HepG2 (cell line): ENCODE data around the gene PAX7. TPM values are rescaled to one million over a fixed set of nuclear protein-coding genes. Genes with fewer than 3 reads are reported as not detected.

Experiments used
- ATAC-seq: fragments of 200-7000 bp; cut with Tn5 transposase; 3 replicates; pipeline ENCODE4 v1.9.1; 2020; ENCODE audit warnings: mild to moderate bottlenecking, moderate library complexity
- BruUV-seq: library from RNA; stranded (reverse); fragments of 400-500 nt; replicated peaks from 2 replicates; lab custom pipeline; 2021; lab: Mats Ljungman, UMichigan
- CTCF ChIA-PET: fragments of 300-600 bp; formaldehyde crosslinking; extraction: SDS; loops from one replicate; lab custom pipeline; 2021; ENCODE audit warnings: low total read pairs, inconsistent platforms, low intra/inter-chr PET ratio; lab: Yijun Ruan, JAX
- POLR2A ChIA-PET: fragments of 350-600 bp; sonication (Branson Sonifier 250); formaldehyde crosslinking; loops from one replicate; lab custom pipeline; 2020; ENCODE audit warnings: antibody characterized with exemption, inconsistent platforms; lab: Yijun Ruan, JAX
- DNase-seq: peaks from one replicate; pipeline ENCODE4 v3.0.0-alpha.2; 2015; ENCODE audit warnings: low spot score
- FAIRE-seq: peaks from 3 replicates; lab custom pipeline; 2011; peaks lifted over from hg19 to GRCh38; lab: Jason Lieb, UNC
- H2AFZ ChIP-seq: one replicate; pipeline ENCODE4 v1.6.1; 2011; ENCODE audit warnings: low read length, inconsistent platforms
- H3K27ac ChIP-seq: fragments of 300-600 bp; 3 replicates; pipeline ENCODE4 v1.8.0; 2011; ENCODE audit warnings: mixed run types, mild to moderate bottlenecking, mixed read lengths, low read length, inconsistent platforms; ENCODE audit not compliant: insufficient read depth; ENCODE audit errors: extremely low read length
- H3K27me3 ChIP-seq, 2 experiments: fragments of 200-600 bp in 1 of 2; 2 replicates in 1 of 2; 3 replicates in 1 of 2; pipeline versions ENCODE4 v1.6.0 to v1.8.0; 2011; ENCODE audit warnings: low read length in 2 of 2, mild to moderate bottlenecking in 2 of 2, moderate library complexity in 2 of 2, inconsistent platforms in 1 of 2; ENCODE audit not compliant: insufficient read depth in 2 of 2, control insufficient read depth in 1 of 2
- H3K36me3 ChIP-seq, 2 experiments: fragments of 200-600 bp in 1 of 2; replicated peaks in 1 of 2; 2 replicates in 1 of 2; 3 replicates in 1 of 2; pipeline versions ENCODE4 v1.5.1 to v1.8.0; 2011; ENCODE audit warnings: low read length in 2 of 2, inconsistent platforms in 1 of 2; ENCODE audit not compliant: insufficient read depth in 2 of 2, control insufficient read depth in 1 of 2
- H3K4me1 ChIP-seq: 2 replicates; pipeline ENCODE4 v1.5.1; 2012; ENCODE audit warnings: low read length, inconsistent platforms; ENCODE audit not compliant: insufficient read depth
- H3K4me2 ChIP-seq: 2 replicates; pipeline ENCODE4 v1.6.0; 2011; ENCODE audit warnings: low read depth, low read length, inconsistent platforms
- H3K4me3 ChIP-seq, 3 experiments: fragments of 200-600 bp in 1 of 3; sonication (generic), shearing (Covaris generic) in 1 of 3; replicated peaks in 1 of 3; 2 replicates each; pipeline ENCODE4 v1.5.1; 2011 to 2016; ENCODE audit warnings: low read length in 3 of 3, inconsistent platforms in 2 of 3, low read depth in 2 of 3, mild to moderate bottlenecking in 2 of 3, control low read depth in 1 of 3, mixed read lengths in 1 of 3; ENCODE audit not compliant: insufficient read depth in 1 of 3
- H3K79me2 ChIP-seq: one replicate; pipeline ENCODE4 v1.6.1; 2011; ENCODE audit warnings: low read length, inconsistent platforms; ENCODE audit not compliant: insufficient read depth
- H3K9ac ChIP-seq: 2 replicates; pipeline ENCODE4 v1.6.0; 2011; ENCODE audit warnings: mild to moderate bottlenecking, low read depth, low read length, inconsistent platforms; ENCODE audit not compliant: insufficient read depth
- H3K9me3 ChIP-seq: 2 replicates; pipeline ENCODE4 v1.5.1; 2012; ENCODE audit warnings: mild to moderate bottlenecking, low read length
- H4K20me1 ChIP-seq: 2 replicates; pipeline ENCODE4 v1.6.0; 2011; ENCODE audit warnings: inconsistent platforms, mild to moderate bottlenecking, low read length, moderate library complexity; ENCODE audit not compliant: insufficient read depth
- CREM ChIP-seq, 2 experiments: sonication (generic) in 1 of 2; formaldehyde crosslinking in 1 of 2; IDR thresholded peaks; 2 replicates each; pipeline versions ENCODE4 v1.4.0 to v1.6.1; 2016 to 2020; ENCODE audit warnings: antibody characterized with exemption in 1 of 2, mild to moderate bottlenecking in 1 of 2, missing genetic modification reagents in 1 of 2
- WGBS: methylation state at CpG from one replicate; pipeline ENCODE4 v1.1.6; 2017; ENCODE audit warnings: low lambda C conversion rate; 5-methylcytosine and 5-hydroxymethylcytosine counted together
- in situ Hi-C: cut with HindIII; loops from 2 replicates; pipeline ENCODE4 v1.10.0; 2017; ENCODE audit warnings: low pct_unique_long_range_greater_than_20kb; ENCODE audit not compliant: extremely low pct_ligation_motif_present
- intact Hi-C: fragments of 100-400 bp; cut with micrococcal nuclease; formaldehyde crosslinking; loops from one replicate; pipeline ENCODE4 v1.10.0; 2022; ENCODE audit not compliant: unreplicated experiment
- polyA plus RNA-seq, 8 experiments: library from polyadenylated mRNA; depleted of rRNA in 3 of 8; stranded (reverse) in 7 of 8; unstranded in 1 of 8; fragments of >200 nt; fragmentation: Illumina TruSeq in 4 of 8; extraction: Trizol in 4 of 8; gene quantifications; 2 replicates each; pipeline versions ENCODE4 v1.2.1 to v1.2.3, GENCODE V29; 2011 to 2016; ENCODE audit warnings: low read depth in 4 of 8, missing spikeins in 1 of 8, mixed read lengths in 1 of 8; ENCODE audit not compliant: insufficient read depth in 1 of 8
- total RNA-seq, 5 experiments: library from RNA; depleted of rRNA; stranded (reverse); fragments of >200 nt; fragmentation: Illumina TruSeq; extraction: Trizol; gene quantifications; 2 replicates each; pipeline ENCODE4 v1.2.3, GENCODE V29; 2016; ENCODE audit warnings: low read depth in 1 of 5
- TF ChIP-seq, protein P1 (sequence below): sonication (generic); formaldehyde crosslinking; IDR thresholded peaks from 2 replicates; pipeline ENCODE4 v1.5.1; 2020; ENCODE audit warnings: mild to moderate bottlenecking, missing genetic modification reagents
- TF ChIP-seq, protein P2 (sequence below), 2 experiments: IDR thresholded peaks; 2 replicates each; pipeline ENCODE4 v1.6.1; 2011 to 2012; ENCODE audit warnings: low read length in 2 of 2, borderline replicate concordance in 1 of 2, low read depth in 1 of 2, mild to moderate bottlenecking in 1 of 2, moderate library complexity in 1 of 2

Gene PAX7
- total and polyA plus RNA-seq, 2 of the 13 experiments (the other 11 are each of a cell fraction or from before 2014, with no cell fraction given), result not detected

DNA sequence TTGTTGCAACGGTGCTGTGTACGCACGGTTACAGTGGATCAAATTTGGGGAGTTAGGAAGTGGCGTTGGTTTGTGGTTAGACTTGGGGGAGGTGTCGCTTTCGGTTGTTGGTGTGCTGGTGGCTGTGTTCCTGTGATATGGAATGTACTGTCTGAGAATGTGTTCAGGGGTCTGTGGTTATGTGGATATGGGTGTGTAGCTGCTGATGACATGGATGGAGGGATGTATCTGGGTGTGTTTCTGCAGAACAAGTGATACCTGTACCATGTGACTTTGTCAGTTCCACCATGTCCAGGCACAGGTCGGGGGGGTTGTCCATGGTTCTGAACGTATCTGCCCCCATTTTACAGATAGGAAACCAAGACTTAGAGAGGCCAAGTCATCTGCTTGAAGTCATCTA lies 22.7 kb downstream of the PAX7 start:
- H3K27ac ChIP-seq, result no peak overlapping the region
- intact Hi-C loops, result no loop called here
- peaks cover 12 to 87% of the 10 kb centered on the region in 2 experiments for H3K27me3 ChIP-seq
- no peak overlapping the region for H3K4me3 ChIP-seq
- H4K20me1 ChIP-seq, result no peaks in the 10 kb centered on the region
- ATAC-seq, result no peak
- ChIA-PET POLR2A (no interaction called here), CTCF (no interaction called here)
- H3K79me2 ChIP-seq, result no peaks in the 10 kb centered on the region
- no peak overlapping the region for H3K4me2 ChIP-seq
- no peaks in the 10 kb centered on the region for H3K36me3 ChIP-seq
- no peak for DNase-seq
- no peaks in the 10 kb centered on the region for H3K9me3 ChIP-seq
- BruUV-seq, result no TSS peak
- in situ Hi-C loops, result no loop called here
- no peak for FAIRE-seq
- TF ChIP-seq, protein P1, sequence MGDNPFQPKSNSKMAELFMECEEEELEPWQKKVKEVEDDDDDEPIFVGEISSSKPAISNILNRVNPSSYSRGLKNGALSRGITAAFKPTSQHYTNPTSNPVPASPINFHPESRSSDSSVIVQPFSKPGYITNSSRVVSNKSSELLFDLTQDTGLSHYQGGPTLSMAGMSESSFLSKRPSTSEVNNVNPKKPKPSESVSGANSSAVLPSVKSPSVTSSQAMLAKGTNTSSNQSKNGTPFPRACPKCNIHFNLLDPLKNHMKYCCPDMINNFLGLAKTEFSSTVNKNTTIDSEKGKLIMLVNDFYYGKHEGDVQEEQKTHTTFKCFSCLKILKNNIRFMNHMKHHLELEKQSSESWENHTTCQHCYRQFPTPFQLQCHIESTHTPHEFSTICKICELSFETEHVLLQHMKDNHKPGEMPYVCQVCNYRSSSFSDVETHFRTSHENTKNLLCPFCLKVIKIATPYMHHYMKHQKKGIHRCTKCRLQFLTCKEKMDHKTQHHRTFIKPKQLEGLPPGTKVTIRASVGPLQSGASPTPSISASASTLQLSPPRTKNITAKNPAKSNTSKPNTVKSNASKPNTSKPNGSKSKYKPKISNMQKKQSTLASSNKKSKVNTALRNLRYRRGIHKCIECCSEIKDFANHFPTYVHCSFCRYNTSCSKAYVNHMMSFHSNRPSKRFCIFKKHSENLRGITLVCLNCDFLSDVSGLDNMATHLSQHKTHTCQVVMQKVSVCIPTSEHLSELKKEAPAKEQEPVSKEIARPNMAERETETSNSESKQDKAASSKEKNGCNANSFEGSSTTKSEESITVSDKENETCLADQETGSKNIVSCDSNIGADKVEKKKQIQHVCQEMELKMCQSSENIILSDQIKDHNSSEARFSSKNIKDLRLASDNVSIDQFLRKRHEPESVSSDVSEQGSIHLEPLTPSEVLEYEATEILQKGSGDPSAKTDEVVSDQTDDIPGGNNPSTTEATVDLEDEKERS (CRISPR knock-in tag), result no peak
- TF ChIP-seq, protein P2, sequence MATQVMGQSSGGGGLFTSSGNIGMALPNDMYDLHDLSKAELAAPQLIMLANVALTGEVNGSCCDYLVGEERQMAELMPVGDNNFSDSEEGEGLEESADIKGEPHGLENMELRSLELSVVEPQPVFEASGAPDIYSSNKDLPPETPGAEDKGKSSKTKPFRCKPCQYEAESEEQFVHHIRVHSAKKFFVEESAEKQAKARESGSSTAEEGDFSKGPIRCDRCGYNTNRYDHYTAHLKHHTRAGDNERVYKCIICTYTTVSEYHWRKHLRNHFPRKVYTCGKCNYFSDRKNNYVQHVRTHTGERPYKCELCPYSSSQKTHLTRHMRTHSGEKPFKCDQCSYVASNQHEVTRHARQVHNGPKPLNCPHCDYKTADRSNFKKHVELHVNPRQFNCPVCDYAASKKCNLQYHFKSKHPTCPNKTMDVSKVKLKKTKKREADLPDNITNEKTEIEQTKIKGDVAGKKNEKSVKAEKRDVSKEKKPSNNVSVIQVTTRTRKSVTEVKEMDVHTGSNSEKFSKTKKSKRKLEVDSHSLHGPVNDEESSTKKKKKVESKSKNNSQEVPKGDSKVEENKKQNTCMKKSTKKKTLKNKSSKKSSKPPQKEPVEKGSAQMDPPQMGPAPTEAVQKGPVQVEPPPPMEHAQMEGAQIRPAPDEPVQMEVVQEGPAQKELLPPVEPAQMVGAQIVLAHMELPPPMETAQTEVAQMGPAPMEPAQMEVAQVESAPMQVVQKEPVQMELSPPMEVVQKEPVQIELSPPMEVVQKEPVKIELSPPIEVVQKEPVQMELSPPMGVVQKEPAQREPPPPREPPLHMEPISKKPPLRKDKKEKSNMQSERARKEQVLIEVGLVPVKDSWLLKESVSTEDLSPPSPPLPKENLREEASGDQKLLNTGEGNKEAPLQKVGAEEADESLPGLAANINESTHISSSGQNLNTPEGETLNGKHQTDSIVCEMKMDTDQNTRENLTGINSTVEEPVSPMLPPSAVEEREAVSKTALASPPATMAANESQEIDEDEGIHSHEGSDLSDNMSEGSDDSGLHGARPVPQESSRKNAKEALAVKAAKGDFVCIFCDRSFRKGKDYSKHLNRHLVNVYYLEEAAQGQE (IDR thresholded peaks at IDR 0.05; ENCODE audit: borderline replicate concordance in 1 of 2, low read depth in 1 of 2, low read length in 2 of 2), result peak in 1 of 2 experiments; percentile 34; a peak in 1 of 4 replicates
- TF ChIP-seq CREM (IDR thresholded peaks at IDR 0.05) (no peak), CREM (CRISPR knock-in tag; IDR thresholded peaks at IDR 0.05) (no peak)
- no peak overlapping the region for H3K9ac ChIP-seq
- WGBS, result 54% methylated on average over 8 of the region's 8 CpGs
- H2AFZ ChIP-seq, result no peak overlapping the region
- H3K4me1 ChIP-seq, result no peaks in the 10 kb centered on the region
